RWPE2 (cell line): ENCODE results near the gene SIPA1L3.

ENCODE experiments used
- ATAC-seq: fragments of 200-7000 bp; cut with Tn5 transposase; 3 replicates; pipeline ENCODE4 v1.9.1; 2021; ENCODE audit warnings: low read depth
- DNase-seq: peaks from one replicate; pipeline ENCODE4 v3.0.0-alpha.2; 2020; ENCODE audit warnings: low spot score
- H3K27ac ChIP-seq: fragments of 450-650 bp; 2 replicates; pipeline ENCODE4 v1.5.1; 2017; ENCODE audit warnings: mild to moderate bottlenecking; ENCODE audit not compliant: poor library complexity, severe bottlenecking
- H3K27me3 ChIP-seq: fragments of 250-450 bp; sonication (Bioruptor Pico); 2 replicates; pipeline ENCODE4 v1.5.1; 2021; ENCODE audit warnings: mild to moderate bottlenecking, moderate library complexity; ENCODE audit not compliant: insufficient read depth, poor library complexity, severe bottlenecking
- H3K36me3 ChIP-seq: fragments of 250-450 bp; sonication (Bioruptor Pico); 2 replicates; pipeline ENCODE4 v1.5.1; 2020; ENCODE audit warnings: low read depth, mild to moderate bottlenecking, moderate library complexity
- H3K4me1 ChIP-seq: fragments of 250-450 bp; sonication (Bioruptor Pico); 2 replicates; pipeline ENCODE4 v1.5.1; 2021; ENCODE audit warnings: mild to moderate bottlenecking, moderate library complexity; ENCODE audit not compliant: insufficient read depth, poor library complexity, severe bottlenecking
- H3K4me3 ChIP-seq: fragments of 250-450 bp; sonication (Bioruptor Pico); 2 replicates; pipeline ENCODE4 v1.5.1; 2021; ENCODE audit warnings: mild to moderate bottlenecking, moderate library complexity; ENCODE audit not compliant: severe bottlenecking
- H3K9me3 ChIP-seq: fragments of 250-450 bp; sonication (Bioruptor Pico); 2 replicates; pipeline ENCODE4 v1.5.1; 2021; ENCODE audit warnings: mild to moderate bottlenecking, moderate library complexity; ENCODE audit not compliant: severe bottlenecking
- TF ChIP-seq, protein P1 (sequence below): fragments of 450-650 bp; IDR thresholded peaks from one replicate; pipeline ENCODE4 v1.5.1; 2017; ENCODE audit warnings: mild to moderate bottlenecking, moderate library complexity; ENCODE audit not compliant: poor library complexity, severe bottlenecking

SIPA1L3 gene

DNA sequence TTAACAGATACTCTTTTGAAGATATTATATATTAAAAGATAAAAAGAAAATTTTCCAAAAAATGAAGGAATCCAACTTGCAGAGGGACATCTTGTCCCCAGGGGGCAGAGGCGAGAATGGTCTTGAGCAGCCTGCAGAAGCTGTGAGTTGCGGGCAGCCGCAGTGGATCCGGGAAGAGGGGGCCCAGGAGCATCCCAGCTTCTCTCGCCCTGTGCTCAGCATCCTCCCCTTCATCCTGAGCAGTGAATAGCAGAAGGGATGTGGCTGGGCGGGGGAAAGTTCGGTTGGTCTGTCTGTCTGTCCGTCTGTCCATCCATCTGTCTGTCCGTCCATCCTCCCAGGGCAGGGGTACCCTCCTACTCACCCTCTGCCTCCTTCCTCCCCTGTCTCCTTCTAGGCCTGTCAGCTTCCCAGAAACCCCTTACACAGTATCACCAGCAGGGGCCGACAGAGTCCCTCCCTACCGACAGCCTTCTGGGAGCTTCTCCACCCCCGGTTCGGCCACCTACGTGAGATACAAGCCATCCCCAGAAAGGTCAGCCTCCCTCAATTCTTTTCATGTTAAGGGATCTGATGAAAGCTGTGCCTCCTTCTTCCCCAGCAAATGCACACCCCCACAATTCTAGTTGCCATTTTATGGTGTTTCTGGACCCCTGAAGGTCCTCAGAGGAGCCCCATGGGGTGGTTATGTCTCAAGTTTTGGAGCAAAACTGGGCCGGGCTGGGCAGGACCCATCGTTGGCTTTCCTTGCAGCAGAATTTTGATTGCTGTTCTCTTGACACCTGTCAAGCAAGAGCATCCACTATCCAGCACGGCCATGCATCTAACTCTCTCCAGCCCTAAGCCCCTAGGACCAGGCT, 235.4 kb downstream of the SIPA1L3 start:
- Histone ChIP-seq H3K27me3 (no peaks in the 10 kb centered on the region), H3K4me1 (no peaks in the 10 kb centered on the region), H3K27ac (no peak overlapping the region), H3K9me3 (no peaks in the 10 kb centered on the region), H3K4me3 (no peak overlapping the region), H3K36me3 (peaks cover 62% of the 10 kb centered on the region)
- TF ChIP-seq, protein P1, sequence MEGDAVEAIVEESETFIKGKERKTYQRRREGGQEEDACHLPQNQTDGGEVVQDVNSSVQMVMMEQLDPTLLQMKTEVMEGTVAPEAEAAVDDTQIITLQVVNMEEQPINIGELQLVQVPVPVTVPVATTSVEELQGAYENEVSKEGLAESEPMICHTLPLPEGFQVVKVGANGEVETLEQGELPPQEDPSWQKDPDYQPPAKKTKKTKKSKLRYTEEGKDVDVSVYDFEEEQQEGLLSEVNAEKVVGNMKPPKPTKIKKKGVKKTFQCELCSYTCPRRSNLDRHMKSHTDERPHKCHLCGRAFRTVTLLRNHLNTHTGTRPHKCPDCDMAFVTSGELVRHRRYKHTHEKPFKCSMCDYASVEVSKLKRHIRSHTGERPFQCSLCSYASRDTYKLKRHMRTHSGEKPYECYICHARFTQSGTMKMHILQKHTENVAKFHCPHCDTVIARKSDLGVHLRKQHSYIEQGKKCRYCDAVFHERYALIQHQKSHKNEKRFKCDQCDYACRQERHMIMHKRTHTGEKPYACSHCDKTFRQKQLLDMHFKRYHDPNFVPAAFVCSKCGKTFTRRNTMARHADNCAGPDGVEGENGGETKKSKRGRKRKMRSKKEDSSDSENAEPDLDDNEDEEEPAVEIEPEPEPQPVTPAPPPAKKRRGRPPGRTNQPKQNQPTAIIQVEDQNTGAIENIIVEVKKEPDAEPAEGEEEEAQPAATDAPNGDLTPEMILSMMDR, result peak; percentile 70
- ATAC-seq (peak; percentile 53; the same call in 1 of the 3 replicates), DNase-seq (no peak)

DNA sequence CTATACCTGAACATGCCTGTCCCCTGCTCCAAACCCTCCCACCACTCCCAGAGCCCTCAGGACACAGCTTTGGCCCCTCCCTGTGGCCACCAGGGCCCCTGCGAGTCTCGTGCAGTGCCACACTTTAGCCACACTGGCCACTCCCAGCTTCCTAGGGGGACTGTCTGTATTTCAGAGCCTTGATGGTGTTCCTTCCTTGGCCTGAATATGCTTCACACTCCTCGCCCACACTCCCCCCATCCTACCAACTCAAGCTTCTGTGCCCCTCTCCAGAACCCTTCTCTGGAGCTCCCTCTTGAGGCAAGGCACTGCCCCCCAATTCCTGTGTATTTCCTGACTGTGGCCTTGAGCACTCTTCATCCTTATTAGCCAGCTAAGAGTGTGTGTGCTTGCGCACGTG, 236.8 kb downstream of the SIPA1L3 start:
- TF ChIP-seq, protein P1, result peak; percentile 15
- DNase-seq (no peak), ATAC-seq (no peak)
- Histone ChIP-seq H3K27me3 (no peaks in the 10 kb centered on the region), H3K9me3 (no peaks in the 10 kb centered on the region), H3K36me3 (peaks cover 59% of the 10 kb centered on the region), H3K27ac (no peak overlapping the region), H3K4me1 (no peaks in the 10 kb centered on the region), H3K4me3 (no peak overlapping the region)

DNA sequence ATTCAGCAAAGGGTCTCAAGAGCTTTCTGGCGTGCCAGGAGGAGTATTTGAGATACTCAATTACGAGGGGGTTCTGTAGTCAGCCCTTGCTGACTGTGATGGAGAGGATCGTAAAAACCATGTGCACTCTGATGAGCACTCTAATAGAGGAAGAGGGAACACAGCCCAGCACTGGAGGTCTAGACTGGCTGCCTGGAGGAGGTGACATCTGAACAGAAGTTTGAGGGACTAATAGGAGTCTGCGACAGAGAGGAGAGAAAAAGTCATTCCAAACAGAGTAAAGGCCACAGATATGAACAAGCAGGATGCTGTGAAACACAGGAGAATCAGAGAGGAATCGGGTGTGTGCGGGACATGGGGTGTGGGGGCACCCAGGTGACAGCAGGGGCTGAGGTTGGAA, 237.7 kb downstream of the SIPA1L3 start:
- Histone ChIP-seq H3K27ac (no peak overlapping the region), H3K4me1 (no peaks in the 10 kb centered on the region), H3K27me3 (no peaks in the 10 kb centered on the region), H3K4me3 (no peak overlapping the region), H3K36me3 (peaks cover 67% of the 10 kb centered on the region), H3K9me3 (no peaks in the 10 kb centered on the region)
- DNase-seq (no peak), ATAC-seq (no peak)
- TF ChIP-seq, protein P1, result no peak

DNA sequence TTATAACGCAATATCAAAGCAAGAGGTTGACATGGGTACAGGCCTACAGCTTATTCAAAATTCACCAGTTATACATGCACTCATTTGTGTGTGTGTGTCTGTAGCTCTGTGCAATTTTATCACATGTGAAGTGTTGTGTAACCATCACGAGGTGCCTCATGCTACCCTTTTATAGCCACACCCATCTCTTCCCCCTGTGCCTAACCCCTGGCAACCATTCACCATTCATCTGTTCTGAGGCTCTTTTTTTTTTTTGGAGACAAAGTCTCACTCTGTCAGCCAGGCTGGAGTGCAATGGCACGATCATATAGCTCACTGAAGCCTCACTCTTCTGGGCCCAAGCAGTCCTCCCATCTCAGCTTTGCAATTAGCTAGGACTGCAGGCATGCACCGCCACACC, 238.6 kb downstream of the SIPA1L3 start:
- ATAC-seq (no peak), DNase-seq (no peak)
- Histone ChIP-seq H3K4me1 (no peaks in the 10 kb centered on the region), H3K27me3 (no peaks in the 10 kb centered on the region), H3K9me3 (no peaks in the 10 kb centered on the region), H3K36me3 (peaks cover 72% of the 10 kb centered on the region), H3K27ac (no peak overlapping the region), H3K4me3 (no peak overlapping the region)
- TF ChIP-seq, protein P1, result no peak

DNA sequence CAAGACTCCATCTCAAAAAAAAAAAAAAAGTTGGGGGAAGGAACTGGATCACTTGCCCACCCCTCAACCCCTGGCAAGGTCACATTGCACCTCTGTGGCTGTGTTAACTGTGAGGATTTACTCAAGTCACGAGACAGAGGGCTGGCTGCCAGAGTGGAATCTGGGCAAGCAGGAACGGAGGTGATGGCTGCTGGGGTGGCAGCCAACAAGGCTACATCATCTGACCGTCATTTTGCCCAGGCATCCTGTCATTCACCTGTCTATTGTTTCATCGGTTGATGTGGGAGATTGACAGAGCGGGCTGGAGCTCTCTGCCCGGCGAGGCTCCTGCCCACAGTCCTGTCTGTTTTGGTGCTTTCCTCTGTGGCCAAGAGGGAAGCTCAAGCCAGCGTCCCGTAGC, 241.3 kb downstream of the SIPA1L3 start:
- DNase-seq (no peak), ATAC-seq (no peak)
- Histone ChIP-seq H3K27me3 (no peaks in the 10 kb centered on the region), H3K9me3 (no peaks in the 10 kb centered on the region), H3K4me1 (no peaks in the 10 kb centered on the region), H3K36me3 (peaks cover 67% of the 10 kb centered on the region), H3K27ac (no peak overlapping the region), H3K4me3 (no peak overlapping the region)
- TF ChIP-seq, protein P1, result no peak
